Measurements from ENCODE around the gene CAPN7.

The CAPN7 gene

GRCh38 chr3:15198686-15199085 lies 7.4 kb upstream of the CAPN7 start:
- in situ Hi-C loops (cut with HindIII; ENCODE audit: low sequenced_read_pairs): no loop called here

- in situ Hi-C loops (cut with HindIII; ENCODE audit: low sequenced_read_pairs): loop anchor here (5.0 kb wide), 1 partner anchor 53 kb away; no protein-coding TSS in a partner anchor
Measured at GRCh38 chr3:15199493-15200105, 6.4 kb upstream of the CAPN7 start.

GRCh38 chr3:15204005-15204404 lies 2.0 kb upstream of the CAPN7 start:
- in situ Hi-C loops (cut with HindIII; ENCODE audit: low sequenced_read_pairs): loop anchor here (5.0 kb wide), 1 partner anchor 48 kb away; no protein-coding TSS in a partner anchor

GRCh38 chr3:15205482-15205933 lies 538 bp upstream of the CAPN7 start:
- in situ Hi-C loops (cut with HindIII; ENCODE audit: low sequenced_read_pairs): no loop called here

GRCh38 chr3:15206662-15207576 lies 873 bp downstream of the CAPN7 start:
- in situ Hi-C loops (cut with HindIII; ENCODE audit: low sequenced_read_pairs): no loop called here

- in situ Hi-C loops (cut with HindIII; ENCODE audit: low sequenced_read_pairs): no loop called here
Measured at GRCh38 chr3:15207836-15208504, 1.9 kb downstream of the CAPN7 start.

- in situ Hi-C loops (cut with HindIII; ENCODE audit: low sequenced_read_pairs): no loop called here
Measured at GRCh38 chr3:15211937-15212336, 5.9 kb downstream of the CAPN7 start.

- in situ Hi-C loops (cut with HindIII; ENCODE audit: low sequenced_read_pairs): no loop called here
Measured at GRCh38 chr3:15214758-15215157, 8.7 kb downstream of the CAPN7 start.

GRCh38 chr3:15215996-15216395 lies 9.9 kb downstream of the CAPN7 start:
- in situ Hi-C loops (cut with HindIII; ENCODE audit: low sequenced_read_pairs): no loop called here

GRCh38 chr3:15216501-15216900 lies 10.5 kb downstream of the CAPN7 start:
- in situ Hi-C loops (cut with HindIII; ENCODE audit: low sequenced_read_pairs): no loop called here

GRCh38 chr3:15217011-15217671 lies 11.1 kb downstream of the CAPN7 start:
- in situ Hi-C loops (cut with HindIII; ENCODE audit: low sequenced_read_pairs): no loop called here

- in situ Hi-C loops (cut with HindIII; ENCODE audit: low sequenced_read_pairs): no loop called here
Measured at GRCh38 chr3:15217841-15218267, 11.8 kb downstream of the CAPN7 start.

GRCh38 chr3:15218689-15219088 lies 12.6 kb downstream of the CAPN7 start:
- in situ Hi-C loops (cut with HindIII; ENCODE audit: low sequenced_read_pairs): no loop called here

GRCh38 chr3:15220056-15220455 lies 14.0 kb downstream of the CAPN7 start:
- in situ Hi-C loops (cut with HindIII; ENCODE audit: low sequenced_read_pairs): no loop called here

GRCh38 chr3:15220661-15221060 lies 14.6 kb downstream of the CAPN7 start:
- in situ Hi-C loops (cut with HindIII; ENCODE audit: low sequenced_read_pairs): no loop called here

- in situ Hi-C loops (cut with HindIII; ENCODE audit: low sequenced_read_pairs): no loop called here
Measured at GRCh38 chr3:15221574-15222217, 15.7 kb downstream of the CAPN7 start.

- in situ Hi-C loops (cut with HindIII; ENCODE audit: low sequenced_read_pairs): no loop called here
Measured at GRCh38 chr3:15223685-15224572, 17.9 kb downstream of the CAPN7 start.

GRCh38 chr3:15228147-15228546 lies 22.1 kb downstream of the CAPN7 start:
- in situ Hi-C loops (cut with HindIII; ENCODE audit: low sequenced_read_pairs): no loop called here

GRCh38 chr3:15229262-15229661 lies 23.2 kb downstream of the CAPN7 start:
- in situ Hi-C loops (cut with HindIII; ENCODE audit: low sequenced_read_pairs): no loop called here

Measured in DLD1 (cell line).